Osteoblast (primary cell): ENCODE results near the gene APBA2. TPM values are rescaled to one million over a fixed set of nuclear protein-coding genes. Genes with fewer than 3 reads are reported as not detected.

Experiments
- DNase-seq: peaks from one replicate; pipeline ENCODE4 v3.0.0; 2011; ENCODE audit warnings: low spot score, mixed read lengths; ENCODE audit not compliant: insufficient read length; ENCODE audit errors: missing footprints
- H2AFZ ChIP-seq: 2 replicates; pipeline ENCODE4 v1.6.0; 2011; ENCODE audit warnings: mild to moderate bottlenecking, low read length
- H3K27ac ChIP-seq: 2 replicates; pipeline ENCODE4 v1.5.1; 2011; ENCODE audit warnings: mild to moderate bottlenecking, low read depth, low read length, moderate library complexity
- H3K27me3 ChIP-seq: 2 replicates; pipeline ENCODE4 v1.6.0; 2012; ENCODE audit warnings: mild to moderate bottlenecking, control low read depth, inconsistent platforms, low read length, moderate library complexity; ENCODE audit not compliant: insufficient read depth
- H3K36me3 ChIP-seq: 2 replicates; pipeline ENCODE4 v1.5.1; 2011; ENCODE audit warnings: mild to moderate bottlenecking, low read length, control low read depth, moderate library complexity; ENCODE audit not compliant: insufficient read depth
- H3K4me1 ChIP-seq: 2 replicates; pipeline ENCODE4 v1.5.1; 2011; ENCODE audit warnings: mild to moderate bottlenecking, low read length, control low read depth, moderate library complexity; ENCODE audit not compliant: insufficient read depth
- H3K4me2 ChIP-seq: 2 replicates; pipeline ENCODE4 v1.6.0; 2011; ENCODE audit warnings: mild to moderate bottlenecking, low read length; ENCODE audit not compliant: insufficient read depth
- H3K4me3 ChIP-seq: fragments of 200-600 bp; sonication (generic); 3 replicates; pipeline ENCODE4 v1.5.1; 2012; ENCODE audit warnings: mild to moderate bottlenecking, low read length, inconsistent platforms; ENCODE audit not compliant: insufficient read depth
- H3K79me2 ChIP-seq: 2 replicates; pipeline ENCODE4 v1.6.0; 2012; ENCODE audit warnings: mild to moderate bottlenecking, low read length, control low read depth, inconsistent platforms; ENCODE audit not compliant: insufficient read depth
- H3K9me3 ChIP-seq: 2 replicates; pipeline ENCODE4 v1.5.1; 2011; ENCODE audit warnings: low read depth, low read length, control low read depth
- H4K20me1 ChIP-seq: 2 replicates; pipeline ENCODE4 v1.6.0; 2012; ENCODE audit warnings: mild to moderate bottlenecking, low read length, control low read depth; ENCODE audit not compliant: insufficient read depth
- CTCF ChIP-seq: IDR thresholded peaks from 2 replicates; pipeline ENCODE4 v1.5.1; 2011; ENCODE audit warnings: mild to moderate bottlenecking, low read depth, low read length, moderate library complexity; ENCODE audit errors: extremely low read depth
- total RNA-seq: library from RNA; depleted of rRNA; stranded (reverse); fragments of >200 nt; gene quantifications from 2 replicates; pipeline ENCODE4 v1.2.3, GENCODE V29; 2012

APBA2 gene
- total RNA-seq, 1 donor: 6.2 TPM

- peaks cover 8% of the 10 kb centered on the region for H3K4me1 ChIP-seq
- H4K20me1 ChIP-seq: no peaks in the 10 kb centered on the region
- H3K36me3 ChIP-seq: no peaks in the 10 kb centered on the region
- DNase-seq: peak; percentile 14
- no peak for TF ChIP-seq CTCF
- no peak overlapping the region for H3K4me3 ChIP-seq
- H2AFZ ChIP-seq: no peak overlapping the region
- H3K79me2 ChIP-seq: no peaks in the 10 kb centered on the region
- no peak overlapping the region for H3K4me2 ChIP-seq
- H3K9me3 ChIP-seq: no peaks in the 10 kb centered on the region
- no peak overlapping the region for H3K27ac ChIP-seq
- H3K27me3 ChIP-seq: no peaks in the 10 kb centered on the region
Measured at GRCh38 chr15:28955160-28955992, 69.6 kb downstream of the APBA2 start.

DNA sequence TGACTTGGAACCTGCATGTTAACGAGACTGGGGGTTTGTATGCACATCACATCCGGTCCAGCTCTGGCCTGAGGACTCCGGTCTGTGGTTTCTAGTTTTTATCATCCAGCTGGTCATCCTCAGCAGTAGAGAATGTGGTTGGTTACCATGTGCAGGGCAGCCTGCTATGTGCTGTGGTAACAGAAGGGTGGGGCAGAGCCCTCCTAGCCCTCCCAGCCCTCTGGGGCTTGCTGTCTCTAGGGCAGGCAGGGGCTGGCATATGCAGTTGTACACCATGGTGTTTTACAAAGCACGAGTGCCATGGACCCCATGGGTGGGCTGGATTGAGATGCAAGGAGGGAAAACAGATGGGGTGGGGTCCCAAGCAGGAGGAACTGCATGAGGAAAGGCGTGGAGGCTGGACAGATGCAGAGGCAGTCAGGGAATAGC is 70.2 kb downstream of the APBA2 start:
- no peak overlapping the region for H3K4me2 ChIP-seq
- peaks cover 8% of the 10 kb centered on the region for H3K4me1 ChIP-seq
- no peaks in the 10 kb centered on the region for H3K9me3 ChIP-seq
- peak; percentile 58 for DNase-seq
- H3K36me3 ChIP-seq: no peaks in the 10 kb centered on the region
- H3K27ac ChIP-seq: no peak overlapping the region
- H3K4me3 ChIP-seq: no peak overlapping the region
- H3K27me3 ChIP-seq: no peaks in the 10 kb centered on the region
- H3K79me2 ChIP-seq: no peaks in the 10 kb centered on the region
- no peak overlapping the region for H2AFZ ChIP-seq
- no peak for TF ChIP-seq CTCF
- H4K20me1 ChIP-seq: no peaks in the 10 kb centered on the region

DNA sequence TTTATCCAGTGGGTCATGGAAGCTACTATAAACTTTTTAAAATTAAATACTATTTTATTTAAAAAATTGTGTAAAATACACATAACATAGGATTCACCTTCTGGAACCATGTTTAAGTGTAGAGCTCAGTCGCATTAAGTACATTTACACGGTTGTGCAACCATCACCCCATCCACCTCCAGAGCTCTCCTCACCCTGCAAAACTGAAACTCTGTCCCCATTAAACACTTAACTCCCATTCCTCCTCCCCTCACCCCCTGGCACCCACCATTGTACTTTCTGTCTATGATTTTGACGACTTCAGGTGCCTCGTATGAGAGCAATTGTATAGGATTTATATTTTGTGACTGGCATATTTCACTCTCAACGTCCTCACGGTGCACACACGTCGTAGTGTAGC is 70.7 kb downstream of the APBA2 start:
- H2AFZ ChIP-seq: no peak overlapping the region
- H3K4me2 ChIP-seq: no peak overlapping the region
- no peak overlapping the region for H3K27ac ChIP-seq
- no peaks in the 10 kb centered on the region for H3K79me2 ChIP-seq
- H3K4me3 ChIP-seq: no peak overlapping the region
- DNase-seq: no peak
- H3K36me3 ChIP-seq: no peaks in the 10 kb centered on the region
- no peak for TF ChIP-seq CTCF
- H3K4me1 ChIP-seq: peaks cover 8% of the 10 kb centered on the region
- H3K9me3 ChIP-seq: no peaks in the 10 kb centered on the region
- no peaks in the 10 kb centered on the region for H3K27me3 ChIP-seq
- H4K20me1 ChIP-seq: no peaks in the 10 kb centered on the region

- no peak overlapping the region for H3K4me2 ChIP-seq
- H3K9me3 ChIP-seq: no peaks in the 10 kb centered on the region
- no peaks in the 10 kb centered on the region for H3K79me2 ChIP-seq
- H4K20me1 ChIP-seq: no peaks in the 10 kb centered on the region
- H3K27me3 ChIP-seq: no peaks in the 10 kb centered on the region
- H3K36me3 ChIP-seq: no peaks in the 10 kb centered on the region
- H3K4me1 ChIP-seq: peaks cover 8% of the 10 kb centered on the region
- H3K4me3 ChIP-seq: no peak overlapping the region
- TF ChIP-seq CTCF: no peak
- peak; percentile 25 for DNase-seq
- no peak overlapping the region for H2AFZ ChIP-seq
- no peak overlapping the region for H3K27ac ChIP-seq
Measured at GRCh38 chr15:28957606-28958498, 72.1 kb downstream of the APBA2 start.
